ENCODE data around the gene PPFIBP1.

PPFIBP1 gene

GRCh38 chr12:27553941-27554340 lies 29.9 kb downstream of the PPFIBP1 start:
- Histone ChIP-seq H3K4me1 (ENCODE audit: control insufficient read depth, insufficient read depth, low read length) (peaks cover 33% of the 10 kb centered on the region), H3K27ac (ENCODE audit: low read depth, low read length) (no peak overlapping the region)

GRCh38 chr12:27554421-27555186 lies 30.6 kb downstream of the PPFIBP1 start:
- peaks cover 29% of the 10 kb centered on the region for H3K4me1 ChIP-seq (ENCODE audit: control insufficient read depth, insufficient read depth, low read length)
- H3K4me3 ChIP-seq (ENCODE audit: low read depth, low read length): no peak overlapping the region
- H3K9me3 ChIP-seq (ENCODE audit: control insufficient read depth, insufficient read depth, low read length): no peaks in the 10 kb centered on the region
- H3K27me3 ChIP-seq (ENCODE audit: control insufficient read depth, insufficient read depth, low read length): no peaks in the 10 kb centered on the region
- H3K36me3 ChIP-seq (ENCODE audit: control insufficient read depth, insufficient read depth, low read length): no peaks in the 10 kb centered on the region
- H3K27ac ChIP-seq (ENCODE audit: low read depth, low read length): no peak overlapping the region
- H3K9ac ChIP-seq (ENCODE audit: low read depth, low read length): no peak overlapping the region

More at GRCh38 chr12:27553941-27554340, 29.9 kb downstream of the PPFIBP1 start:
- Histone ChIP-seq H3K9me3 (ENCODE audit: control insufficient read depth, insufficient read depth, low read length) (no peaks in the 10 kb centered on the region), H3K36me3 (ENCODE audit: control insufficient read depth, insufficient read depth, low read length) (no peaks in the 10 kb centered on the region), H3K27me3 (ENCODE audit: control insufficient read depth, insufficient read depth, low read length) (no peaks in the 10 kb centered on the region), H3K4me3 (ENCODE audit: low read depth, low read length) (no peak overlapping the region), H3K9ac (ENCODE audit: low read depth, low read length) (no peak overlapping the region)

- Histone ChIP-seq H3K27me3 (ENCODE audit: control insufficient read depth, insufficient read depth, low read length) (no peaks in the 10 kb centered on the region), H3K27ac (ENCODE audit: low read depth, low read length) (no peak overlapping the region), H3K9ac (ENCODE audit: low read depth, low read length) (no peak overlapping the region), H3K4me1 (ENCODE audit: control insufficient read depth, insufficient read depth, low read length) (peaks cover 28% of the 10 kb centered on the region), H3K36me3 (ENCODE audit: control insufficient read depth, insufficient read depth, low read length) (no peaks in the 10 kb centered on the region), H3K4me3 (ENCODE audit: low read depth, low read length) (no peak overlapping the region), H3K9me3 (ENCODE audit: control insufficient read depth, insufficient read depth, low read length) (no peaks in the 10 kb centered on the region)
These were observed 31.4 kb downstream of the PPFIBP1 start for GRCh38 chr12:27555361-27555760.

- Histone ChIP-seq H3K36me3 (ENCODE audit: control insufficient read depth, insufficient read depth, low read length) (no peaks in the 10 kb centered on the region), H3K9me3 (ENCODE audit: control insufficient read depth, insufficient read depth, low read length) (no peaks in the 10 kb centered on the region), H3K27me3 (ENCODE audit: control insufficient read depth, insufficient read depth, low read length) (no peaks in the 10 kb centered on the region), H3K9ac (ENCODE audit: low read depth, low read length) (no peak overlapping the region), H3K27ac (ENCODE audit: low read depth, low read length) (no peak overlapping the region), H3K4me3 (ENCODE audit: low read depth, low read length) (no peak overlapping the region), H3K4me1 (ENCODE audit: control insufficient read depth, insufficient read depth, low read length) (peaks cover 30% of the 10 kb centered on the region)
These were observed 32.1 kb downstream of the PPFIBP1 start for GRCh38 chr12:27555925-27556778.

GRCh38 chr12:27560126-27560525 lies 36.1 kb downstream of the PPFIBP1 start:
- Histone ChIP-seq H3K36me3 (ENCODE audit: control insufficient read depth, insufficient read depth, low read length) (no peaks in the 10 kb centered on the region), H3K27ac (ENCODE audit: low read depth, low read length) (no peak overlapping the region), H3K9me3 (ENCODE audit: control insufficient read depth, insufficient read depth, low read length) (0 out of 2 replicates have a peak, but pooled peaks cover 2% of the 10 kb centered on the region), H3K4me1 (ENCODE audit: control insufficient read depth, insufficient read depth, low read length) (peaks cover 17% of the 10 kb centered on the region), H3K9ac (ENCODE audit: low read depth, low read length) (no peak overlapping the region), H3K27me3 (ENCODE audit: control insufficient read depth, insufficient read depth, low read length) (no peaks in the 10 kb centered on the region), H3K4me3 (ENCODE audit: low read depth, low read length) (no peak overlapping the region)

GRCh38 chr12:27561535-27562350 lies 37.7 kb downstream of the PPFIBP1 start:
- Histone ChIP-seq H3K27ac (ENCODE audit: low read depth, low read length) (no peak overlapping the region), H3K9ac (ENCODE audit: low read depth, low read length) (no peak overlapping the region), H3K27me3 (ENCODE audit: control insufficient read depth, insufficient read depth, low read length) (no peaks in the 10 kb centered on the region), H3K36me3 (ENCODE audit: control insufficient read depth, insufficient read depth, low read length) (no peaks in the 10 kb centered on the region), H3K4me3 (ENCODE audit: low read depth, low read length) (no peak overlapping the region), H3K9me3 (ENCODE audit: control insufficient read depth, insufficient read depth, low read length) (0 out of 2 replicates have a peak, but pooled peaks cover 2% of the 10 kb centered on the region), H3K4me1 (ENCODE audit: control insufficient read depth, insufficient read depth, low read length) (peaks cover 15% of the 10 kb centered on the region)

- Histone ChIP-seq H3K27me3 (ENCODE audit: control insufficient read depth, insufficient read depth, low read length) (no peaks in the 10 kb centered on the region), H3K27ac (ENCODE audit: low read depth, low read length) (no peak overlapping the region), H3K9me3 (ENCODE audit: control insufficient read depth, insufficient read depth, low read length) (0 out of 2 replicates have a peak, but pooled peaks cover 2% of the 10 kb centered on the region), H3K4me3 (ENCODE audit: low read depth, low read length) (no peak overlapping the region), H3K9ac (ENCODE audit: low read depth, low read length) (no peak overlapping the region), H3K36me3 (ENCODE audit: control insufficient read depth, insufficient read depth, low read length) (no peaks in the 10 kb centered on the region), H3K4me1 (ENCODE audit: control insufficient read depth, insufficient read depth, low read length) (peaks cover 19% of the 10 kb centered on the region)
These were observed 40.7 kb downstream of the PPFIBP1 start for GRCh38 chr12:27564612-27565213.

- H3K4me1 ChIP-seq (ENCODE audit: control insufficient read depth, insufficient read depth, low read length): peaks cover 7% of the 10 kb centered on the region; the same call in 1 of the 2 replicates
- no peaks in the 10 kb centered on the region for H3K27me3 ChIP-seq (ENCODE audit: control insufficient read depth, insufficient read depth, low read length)
- no peak overlapping the region for H3K27ac ChIP-seq (ENCODE audit: low read depth, low read length)
- no peak overlapping the region for H3K9ac ChIP-seq (ENCODE audit: low read depth, low read length)
- H3K4me3 ChIP-seq (ENCODE audit: low read depth, low read length): no peak overlapping the region
- no peaks in the 10 kb centered on the region for H3K36me3 ChIP-seq (ENCODE audit: control insufficient read depth, insufficient read depth, low read length)
- H3K9me3 ChIP-seq (ENCODE audit: control insufficient read depth, insufficient read depth, low read length): 0 out of 2 replicates have a peak, but pooled peaks cover 2% of the 10 kb centered on the region
These were observed 42.2 kb downstream of the PPFIBP1 start for GRCh38 chr12:27566159-27566558.

GRCh38 chr12:27566626-27567025 lies 42.6 kb downstream of the PPFIBP1 start:
- Histone ChIP-seq H3K9ac (ENCODE audit: low read depth, low read length) (no peak overlapping the region), H3K36me3 (ENCODE audit: control insufficient read depth, insufficient read depth, low read length) (no peaks in the 10 kb centered on the region), H3K27ac (ENCODE audit: low read depth, low read length) (no peak overlapping the region), H3K27me3 (ENCODE audit: control insufficient read depth, insufficient read depth, low read length) (no peaks in the 10 kb centered on the region), H3K4me1 (ENCODE audit: control insufficient read depth, insufficient read depth, low read length) (peaks cover 7% of the 10 kb centered on the region; the same call in 1 of the 2 replicates), H3K9me3 (ENCODE audit: control insufficient read depth, insufficient read depth, low read length) (0 out of 2 replicates have a peak, but pooled peaks cover 2% of the 10 kb centered on the region), H3K4me3 (ENCODE audit: low read depth, low read length) (no peak overlapping the region)

GRCh38 chr12:27571463-27571862 lies 47.5 kb downstream of the PPFIBP1 start:
- Histone ChIP-seq H3K27ac (ENCODE audit: low read depth, low read length) (no peak overlapping the region), H3K4me1 (ENCODE audit: control insufficient read depth, insufficient read depth, low read length) (peaks cover 4% of the 10 kb centered on the region; the same call in 1 of the 2 replicates), H3K36me3 (ENCODE audit: control insufficient read depth, insufficient read depth, low read length) (no peaks in the 10 kb centered on the region), H3K9ac (ENCODE audit: low read depth, low read length) (no peak overlapping the region), H3K4me3 (ENCODE audit: low read depth, low read length) (no peak overlapping the region), H3K27me3 (ENCODE audit: control insufficient read depth, insufficient read depth, low read length) (no peaks in the 10 kb centered on the region), H3K9me3 (ENCODE audit: control insufficient read depth, insufficient read depth, low read length) (no peaks in the 10 kb centered on the region)

Measured in HUES48 (cell line).